ENCODE measurements around the gene LCK. TPM values are rescaled to one million over a fixed set of nuclear protein-coding genes. Genes with fewer than 3 reads are reported as not detected.

The LCK gene
- total RNA-seq, 4 donors from 2014 or later = 0.47 to 3.5 (median 1.2) TPM

DNA sequence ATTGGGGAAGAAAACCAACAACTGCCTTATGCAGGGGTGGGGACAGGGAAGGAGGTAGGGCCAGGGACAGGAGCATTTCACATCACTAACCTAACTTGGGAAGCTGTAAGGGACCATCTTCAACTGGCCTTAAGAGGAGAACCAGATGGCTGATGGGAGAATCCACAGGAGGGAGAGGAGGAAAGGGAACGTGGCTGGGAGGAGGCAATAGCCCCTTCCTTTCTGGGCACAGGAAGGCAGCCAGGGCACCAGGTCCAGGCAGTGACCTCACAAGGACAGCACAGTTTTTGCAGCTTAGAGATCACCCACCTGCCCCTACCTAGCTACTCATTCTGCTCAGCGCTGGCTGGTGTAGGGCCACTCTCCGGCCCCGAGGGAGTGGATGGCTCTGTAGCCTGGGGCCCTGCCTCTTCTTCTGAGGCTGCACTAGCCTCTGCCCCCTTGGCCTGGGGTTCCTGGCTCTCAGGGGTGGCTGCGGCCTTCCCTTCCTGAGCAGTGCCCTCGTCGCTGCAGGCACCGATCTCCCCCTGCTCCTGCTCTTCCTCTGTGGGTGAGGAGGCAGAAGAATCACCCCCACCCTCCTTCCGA lies 83.3 kb downstream of the LCK start:
- WGBS, 2 donors (ENCODE audit: low coverage in 1 of 2) = 43 to 76% methylated on average over 3 to 4 of the region's 9 CpGs
- no peak for ATAC-seq
- peak overlapping the region in 1 of 2 donors; percentile 73 for H3K4me3 ChIP-seq

DNA sequence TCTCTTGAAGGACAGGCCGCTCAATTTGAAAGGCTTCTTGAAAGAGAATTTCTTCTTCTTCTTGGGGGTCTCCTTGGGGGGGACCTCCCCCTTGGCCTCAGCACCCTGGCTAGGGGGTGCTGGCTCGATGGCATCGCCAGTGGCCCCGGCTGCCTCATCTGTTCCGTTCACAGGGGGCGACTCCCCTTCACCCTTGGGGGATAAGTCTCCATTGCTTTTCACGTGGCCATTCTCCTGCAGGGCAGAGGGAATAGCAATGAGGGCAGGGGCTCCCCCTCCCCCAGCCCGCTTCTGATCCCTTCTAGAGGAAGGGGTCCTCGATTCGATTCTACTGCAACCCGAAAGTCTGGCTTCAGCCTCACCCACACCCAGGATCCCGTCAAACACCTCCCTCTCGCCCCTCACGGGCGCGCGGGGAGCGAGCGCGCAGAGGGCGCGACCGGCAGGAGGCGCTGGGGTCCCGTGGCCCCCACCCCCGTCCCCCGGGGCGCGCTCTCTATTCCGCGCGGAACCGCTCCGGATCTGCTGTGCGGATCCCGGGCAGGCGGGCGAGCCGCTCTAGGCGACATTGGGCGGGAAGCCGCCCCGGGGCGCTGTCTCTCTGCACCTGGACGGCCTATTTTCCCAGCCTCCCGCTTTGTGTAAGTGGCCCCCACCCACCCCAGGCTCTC lies 83.9 kb downstream of the LCK start:
- TF ChIP-seq, protein P1, sequence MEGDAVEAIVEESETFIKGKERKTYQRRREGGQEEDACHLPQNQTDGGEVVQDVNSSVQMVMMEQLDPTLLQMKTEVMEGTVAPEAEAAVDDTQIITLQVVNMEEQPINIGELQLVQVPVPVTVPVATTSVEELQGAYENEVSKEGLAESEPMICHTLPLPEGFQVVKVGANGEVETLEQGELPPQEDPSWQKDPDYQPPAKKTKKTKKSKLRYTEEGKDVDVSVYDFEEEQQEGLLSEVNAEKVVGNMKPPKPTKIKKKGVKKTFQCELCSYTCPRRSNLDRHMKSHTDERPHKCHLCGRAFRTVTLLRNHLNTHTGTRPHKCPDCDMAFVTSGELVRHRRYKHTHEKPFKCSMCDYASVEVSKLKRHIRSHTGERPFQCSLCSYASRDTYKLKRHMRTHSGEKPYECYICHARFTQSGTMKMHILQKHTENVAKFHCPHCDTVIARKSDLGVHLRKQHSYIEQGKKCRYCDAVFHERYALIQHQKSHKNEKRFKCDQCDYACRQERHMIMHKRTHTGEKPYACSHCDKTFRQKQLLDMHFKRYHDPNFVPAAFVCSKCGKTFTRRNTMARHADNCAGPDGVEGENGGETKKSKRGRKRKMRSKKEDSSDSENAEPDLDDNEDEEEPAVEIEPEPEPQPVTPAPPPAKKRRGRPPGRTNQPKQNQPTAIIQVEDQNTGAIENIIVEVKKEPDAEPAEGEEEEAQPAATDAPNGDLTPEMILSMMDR (IDR thresholded peaks at IDR 0.05) = peak in 3 of 4 experiments; percentile 51 to 88 (median 71)
- TF ChIP-seq POLR2AphosphoS5 (IDR thresholded peaks at IDR 0.05) (no peak), EP300 (IDR thresholded peaks at IDR 0.05) (no peak), POLR2A (IDR thresholded peaks at IDR 0.05) (no peak)
- peak overlapping the region; percentile 47 to 73 for H3K4me3 ChIP-seq
- no peaks in the 10 kb centered on the region for H3K9me3 ChIP-seq
- peaks cover 0 to 36% of the 10 kb centered on the region in 2 donors for H3K36me3 ChIP-seq
- no peaks in the 10 kb centered on the region for H3K27me3 ChIP-seq
- H3K27ac ChIP-seq = peak overlapping the region in 3 of 4 donors; percentile 62 to 82 (median 67)
- 60% methylated on average over 1 of the region's 46 CpGs; no CpG with 5 or more reads in 1 of the 2 donors for WGBS, 2 donors (ENCODE audit: low coverage in 1 of 2)
- ATAC-seq = peak; percentile 52
- H3K4me1 ChIP-seq = peaks cover 0 to 47% (median 17%) of the 10 kb centered on the region in 3 donors

More for the DNA sequence above, 83.3 kb downstream of the LCK start:
- H3K27me3 ChIP-seq = no peaks in the 10 kb centered on the region
- H3K9me3 ChIP-seq = no peaks in the 10 kb centered on the region
- TF ChIP-seq POLR2AphosphoS5 (IDR thresholded peaks at IDR 0.05) = no peak
- TF ChIP-seq, protein P1 (IDR thresholded peaks at IDR 0.05) = no peak
- no peak for TF ChIP-seq EP300 (IDR thresholded peaks at IDR 0.05)
- TF ChIP-seq POLR2A (IDR thresholded peaks at IDR 0.05) = no peak
- H3K4me1 ChIP-seq = peaks cover 0 to 47% (median 17%) of the 10 kb centered on the region in 3 donors
- H3K27ac ChIP-seq = peak overlapping the region in 1 of 4 donors; percentile 82
- H3K36me3 ChIP-seq = peaks cover 0 to 42% of the 10 kb centered on the region in 2 donors

DNA sequence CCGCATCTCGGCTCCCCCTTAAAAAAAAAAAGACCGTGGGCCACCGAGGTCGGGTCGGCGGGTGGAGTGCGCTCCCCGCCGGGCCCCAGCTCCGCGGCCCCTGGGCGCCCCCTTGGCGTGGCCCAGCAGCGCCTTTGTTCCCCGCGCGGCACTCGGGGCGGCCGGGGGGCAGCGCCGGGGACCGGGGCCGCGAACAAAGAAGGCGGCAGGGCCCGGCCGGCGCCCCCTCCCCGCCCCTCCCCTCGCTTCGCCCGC lies 84.4 kb downstream of the LCK start:
- no peak for ATAC-seq
- Histone ChIP-seq H3K36me3 (peaks cover 0 to 31% of the 10 kb centered on the region in 2 donors), H3K4me1 (peaks cover 0 to 47% (median 17%) of the 10 kb centered on the region in 3 donors), H3K9me3 (no peaks in the 10 kb centered on the region), H3K4me3 (peak overlapping the region; percentile 47 to 73), H3K27ac (peak overlapping the region in 3 of 4 donors; percentile 62 to 82 (median 67)), H3K27me3 (no peaks in the 10 kb centered on the region)
- TF ChIP-seq POLR2A (IDR thresholded peaks at IDR 0.05) = no peak
- TF ChIP-seq, protein P1 (IDR thresholded peaks at IDR 0.05) = no peak
- no peak for TF ChIP-seq EP300 (IDR thresholded peaks at IDR 0.05)
- TF ChIP-seq POLR2AphosphoS5 (IDR thresholded peaks at IDR 0.05) = no peak
- no CpG with 5 or more reads among the region's 34 CpGs for WGBS, 2 donors (ENCODE audit: low coverage in 1 of 2)

Small RNA genes lying within 50 kb of the gene (small RNA-seq; reads per million reads assigned to genes)
- gene RF00017 (0 reads per million in 4 donors), gene RF00019 (0 reads per million in 4 donors)

Other genes with a start within 250 kb of the LCK start
- gene KHDRBS1, start 237.4 kb upstream of the LCK start, total RNA-seq = 10 to 100 TPM; 59.1 to 89.3 (median 64.8) TPM
- gene TMEM39B, start 178.3 kb upstream of the LCK start, total RNA-seq = 1 to 10 TPM; 1.7 to 5.4 (median 2.9) TPM
- 10 to 100 TPM; 52.9 to 70.4 (median 57.6) TPM for gene KPNA6, start 143.2 kb upstream of the LCK start, total RNA-seq
- 10 to 100 TPM; 44.7 to 86.6 (median 67.3) TPM for gene TXLNA, start 71.6 kb upstream of the LCK start, total RNA-seq
- gene CCDC28B, start 50.7 kb upstream of the LCK start, total RNA-seq = 1 to 10 TPM; 2.7 to 8.0 (median 5.6) TPM
- 1 to 10 TPM in 2 of 4 donors, under 1 TPM in 2; 0.69 to 1.9 (median 1.3) TPM for gene IQCC, start 45.6 kb upstream of the LCK start, total RNA-seq
- gene DCDC2B, start 42.2 kb upstream of the LCK start, total RNA-seq = not detected
- 10 to 100 TPM in 2 of 4 donors, 1 to 10 TPM in 2; 3.5 to 17.9 (median 9.9) TPM for gene TMEM234, start 28.9 kb upstream of the LCK start, total RNA-seq
- gene EIF3I, start 28.9 kb upstream of the LCK start, total RNA-seq = 100 to 1,000 TPM; 123 to 224 (median 171) TPM
- gene FAM167B, start 4.0 kb upstream of the LCK start, total RNA-seq = 1 to 10 TPM in 3 of 4 donors, under 1 TPM in 1; 0.40 to 4.4 (median 2.2) TPM
- gene HDAC1, start 40.8 kb downstream of the LCK start, total RNA-seq = 10 to 100 TPM; 49.5 to 60.5 (median 59.5) TPM
- gene MARCKSL1, start 85.0 kb downstream of the LCK start, total RNA-seq = 1 to 10 TPM; 4.0 to 9.0 (median 7.4) TPM
- gene FAM229A, start 111.2 kb downstream of the LCK start, total RNA-seq = 1 to 10 TPM in 3 of 4 donors, under 1 TPM in 1; 0.74 to 7.6 (median 4.9) TPM
- 1 to 10 TPM in 1 of 4 donors, not detected in 3; 3.6 TPM for gene TSSK3, start 111.3 kb downstream of the LCK start, total RNA-seq
- gene BSDC1, start 143.2 kb downstream of the LCK start, total RNA-seq = 10 to 100 TPM; 56.5 to 74.2 (median 70.0) TPM
- under 1 TPM in 2 of 4 donors, not detected in 2; under 0.01 to 0.16 TPM for gene ZBTB8B, start 213.8 kb downstream of the LCK start, total RNA-seq